HepG2 (cell line): Measurements from ENCODE around the gene EFNA3. TPM values are rescaled to one million over a fixed set of nuclear protein-coding genes. Genes with fewer than 3 reads are reported as not detected.

Source experiments
- AFF4 ChIP-seq: sonication (generic); formaldehyde crosslinking; IDR thresholded peaks from 2 replicates; pipeline ENCODE4 v1.4.0; 2020; ENCODE audit warnings: missing genetic modification reagents
- ARID5B ChIP-seq: IDR thresholded peaks from 2 replicates; pipeline ENCODE4 v1.4.0; 2020; ENCODE audit warnings: mild to moderate bottlenecking, missing genetic modification reagents
- ATF2 ChIP-seq: sonication (generic); formaldehyde crosslinking; IDR thresholded peaks from 2 replicates; pipeline ENCODE4 v1.4.0; 2020; ENCODE audit warnings: missing genetic modification reagents
- BRCA1 ChIP-seq: sonication (generic); formaldehyde crosslinking; IDR thresholded peaks from 2 replicates; pipeline ENCODE4 v1.4.0; 2020; ENCODE audit warnings: missing genetic modification reagents
- DNMT1 ChIP-seq: sonication (generic); formaldehyde crosslinking; IDR thresholded peaks from 2 replicates; pipeline ENCODE4 v1.5.1; 2020; ENCODE audit warnings: mild to moderate bottlenecking, missing genetic modification reagents
- FOXA3 ChIP-seq: IDR thresholded peaks from 2 replicates; pipeline ENCODE4 v1.6.1; 2016; ENCODE audit warnings: missing genetic modification reagents, missing compliant biosample characterization
- KLF15 ChIP-seq: sonication (generic); formaldehyde crosslinking; IDR thresholded peaks from 2 replicates; pipeline ENCODE4 v1.8.1; 2023; ENCODE audit warnings: borderline replicate concordance, mild to moderate bottlenecking, inconsistent platforms, missing genetic modification reagents, mixed read lengths
- REST ChIP-seq, 2 experiments: IDR thresholded peaks; 2 replicates each; pipeline ENCODE4 v1.6.1; 2011 to 2012; ENCODE audit warnings: low read length in 2 of 2, borderline replicate concordance in 1 of 2, low read depth in 1 of 2, mild to moderate bottlenecking in 1 of 2, moderate library complexity in 1 of 2
- YEATS2 ChIP-seq: sonication (generic); formaldehyde crosslinking; IDR thresholded peaks from 2 replicates; pipeline ENCODE4 v1.4.0; 2020; ENCODE audit warnings: missing genetic modification reagents, borderline replicate concordance
- YY1 ChIP-seq: IDR thresholded peaks from 2 replicates; pipeline ENCODE4 v1.6.1; 2011; ENCODE audit warnings: low read length, low read depth, moderate library complexity, mild to moderate bottlenecking; ENCODE audit not compliant: insufficient read depth, insufficient replicate concordance
- ZNF180 ChIP-seq: sonication (generic); formaldehyde crosslinking; IDR thresholded peaks from 2 replicates; pipeline ENCODE4 v1.4.0; 2020; ENCODE audit warnings: low read depth, missing genetic modification reagents, borderline replicate concordance
- ZNF326 ChIP-seq: sonication (generic); formaldehyde crosslinking; IDR thresholded peaks from 2 replicates; pipeline ENCODE4 v1.4.0; 2020; ENCODE audit warnings: missing genetic modification reagents, borderline replicate concordance
- ZNF674 ChIP-seq: sonication (generic); formaldehyde crosslinking; IDR thresholded peaks from 2 replicates; pipeline ENCODE4 v1.5.0; 2020; ENCODE audit warnings: low read depth, mild to moderate bottlenecking, missing genetic modification reagents
- ZNF780A ChIP-seq: sonication (generic); formaldehyde crosslinking; IDR thresholded peaks from 2 replicates; pipeline ENCODE4 v1.8.0; 2022; ENCODE audit warnings: mild to moderate bottlenecking, missing genetic modification reagents, moderate library complexity
- ZNF841 ChIP-seq: sonication (generic); formaldehyde crosslinking; IDR thresholded peaks from 2 replicates; pipeline ENCODE4 v1.8.1; 2023; ENCODE audit warnings: missing genetic modification reagents, borderline replicate concordance
- polyA plus RNA-seq, 8 experiments: library from polyadenylated mRNA; depleted of rRNA in 3 of 8; stranded (reverse) in 7 of 8; unstranded in 1 of 8; fragments of >200 nt; fragmentation: Illumina TruSeq in 4 of 8; extraction: Trizol in 4 of 8; gene quantifications; 2 replicates each; pipeline versions ENCODE4 v1.2.1 to v1.2.3, GENCODE V29; 2011 to 2016; ENCODE audit warnings: low read depth in 4 of 8, missing spikeins in 1 of 8, mixed read lengths in 1 of 8; ENCODE audit not compliant: insufficient read depth in 1 of 8
- total RNA-seq, 5 experiments: library from RNA; depleted of rRNA; stranded (reverse); fragments of >200 nt; fragmentation: Illumina TruSeq; extraction: Trizol; gene quantifications; 2 replicates each; pipeline ENCODE4 v1.2.3, GENCODE V29; 2016; ENCODE audit warnings: low read depth in 1 of 5

The EFNA3 gene
- total and polyA plus RNA-seq, 2 of the 13 experiments (the other 11 are each of a cell fraction or from before 2014, with no cell fraction given), result 1.0 to 5.7 TPM

- no peak for TF ChIP-seq ZNF674
- no peak; a peak in 1 of 4 replicates for TF ChIP-seq REST (IDR thresholded peaks at IDR 0.05; ENCODE audit: borderline replicate concordance in 1 of 2, low read depth in 1 of 2, low read length in 2 of 2)
- peak; percentile 41; the same call in 1 of the 2 replicates for TF ChIP-seq YEATS2 (CRISPR knock-in tag)
- 0 out of 2 replicates have a peak, but pooled peaks have one; percentile 27 for TF ChIP-seq ATF2 (CRISPR knock-in tag)
- TF ChIP-seq AFF4, result no peak
- TF ChIP-seq ZNF180 (CRISPR knock-in tag), result no peak
- TF ChIP-seq YY1, result peak; percentile 56
- TF ChIP-seq ZNF841 (CRISPR knock-in tag), result no peak
- TF ChIP-seq ZNF780A (CRISPR knock-in tag), result no peak; the same call in 1 of the 2 replicates
- TF ChIP-seq ZNF326, result no peak
- 0 out of 2 replicates have a peak, but pooled peaks have one; percentile 19 for TF ChIP-seq KLF15 (CRISPR knock-in tag)
- peak; percentile 32; the same call in 1 of the 2 replicates for TF ChIP-seq ARID5B (CRISPR knock-in tag)
- peak; percentile 78 for TF ChIP-seq DNMT1
- peak; percentile 52 for TF ChIP-seq FOXA3
- TF ChIP-seq BRCA1 (CRISPR knock-in tag), result no peak
Measured at GRCh38 chr1:155050560-155051341, 27.9 kb upstream of the EFNA3 start, which contains the start of gene ADAM15 (continued).
